ENCODE results near the gene PDSS2. TPM values are rescaled to one million over a fixed set of nuclear protein-coding genes. Genes with fewer than 3 reads are reported as not detected.

Gene PDSS2
- total RNA-seq, 1 experiment from 2014 or later: 14.8 TPM

DNA sequence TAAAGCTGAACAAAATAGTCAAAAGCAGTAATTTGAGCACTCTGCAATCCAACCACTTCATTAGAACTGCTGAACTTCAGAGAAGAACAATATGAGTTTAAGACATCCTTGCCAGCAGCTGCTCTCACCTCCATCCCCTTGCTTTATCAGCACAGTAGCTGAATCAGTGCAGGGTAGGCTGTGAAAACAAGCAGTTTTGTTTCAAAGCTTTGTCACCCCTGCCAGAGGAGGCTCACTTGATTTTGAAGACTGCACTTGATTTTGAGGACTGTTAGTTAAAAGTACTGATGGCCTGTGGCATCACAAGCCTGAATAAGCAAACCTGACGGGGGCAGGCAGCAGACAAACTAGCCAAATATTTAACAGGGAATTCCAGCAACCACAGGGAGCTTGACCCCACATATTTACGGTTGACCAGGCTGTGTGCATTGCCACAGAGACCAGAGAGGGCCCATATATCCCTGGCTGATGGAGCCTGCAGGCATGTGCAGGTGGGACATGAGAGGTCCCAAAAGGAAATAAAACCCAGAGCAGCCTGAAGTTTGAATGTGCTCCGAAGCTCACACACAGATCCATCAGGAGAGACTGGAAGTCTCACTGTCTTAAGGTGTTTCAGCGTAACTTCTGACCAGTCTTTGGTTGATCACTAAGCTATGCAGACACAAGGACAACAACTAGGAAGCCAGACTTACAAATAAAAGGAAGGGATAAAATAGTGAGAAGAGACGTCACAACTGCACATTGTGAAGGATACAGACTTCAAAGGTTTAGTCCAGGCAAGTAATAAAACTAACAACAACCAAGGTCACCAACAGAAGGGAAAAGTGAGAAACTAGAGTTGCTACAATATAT is 97.4 kb downstream of the PDSS2 start:
- intact Hi-C loops (cut with micrococcal nuclease; ENCODE audit: unreplicated experiment): no loop called here
- H3K27me3 Mint-ChIP-seq (ENCODE audit: unreplicated experiment): no peaks in the 10 kb centered on the region
- BruUV-seq (replicated peaks): no TSS peak
- H3K27ac Mint-ChIP-seq (ENCODE audit: unreplicated experiment): no peak overlapping the region
- H3K4me3 Mint-ChIP-seq (ENCODE audit: low read depth, unreplicated experiment): no peak overlapping the region
- peaks cover 13% of the 10 kb centered on the region for H3K4me1 Mint-ChIP-seq (ENCODE audit: low read depth, unreplicated experiment)
- TF ChIP-seq, protein P1, sequence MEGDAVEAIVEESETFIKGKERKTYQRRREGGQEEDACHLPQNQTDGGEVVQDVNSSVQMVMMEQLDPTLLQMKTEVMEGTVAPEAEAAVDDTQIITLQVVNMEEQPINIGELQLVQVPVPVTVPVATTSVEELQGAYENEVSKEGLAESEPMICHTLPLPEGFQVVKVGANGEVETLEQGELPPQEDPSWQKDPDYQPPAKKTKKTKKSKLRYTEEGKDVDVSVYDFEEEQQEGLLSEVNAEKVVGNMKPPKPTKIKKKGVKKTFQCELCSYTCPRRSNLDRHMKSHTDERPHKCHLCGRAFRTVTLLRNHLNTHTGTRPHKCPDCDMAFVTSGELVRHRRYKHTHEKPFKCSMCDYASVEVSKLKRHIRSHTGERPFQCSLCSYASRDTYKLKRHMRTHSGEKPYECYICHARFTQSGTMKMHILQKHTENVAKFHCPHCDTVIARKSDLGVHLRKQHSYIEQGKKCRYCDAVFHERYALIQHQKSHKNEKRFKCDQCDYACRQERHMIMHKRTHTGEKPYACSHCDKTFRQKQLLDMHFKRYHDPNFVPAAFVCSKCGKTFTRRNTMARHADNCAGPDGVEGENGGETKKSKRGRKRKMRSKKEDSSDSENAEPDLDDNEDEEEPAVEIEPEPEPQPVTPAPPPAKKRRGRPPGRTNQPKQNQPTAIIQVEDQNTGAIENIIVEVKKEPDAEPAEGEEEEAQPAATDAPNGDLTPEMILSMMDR (IDR thresholded peaks at IDR 0.05; ENCODE audit: unreplicated experiment): no peak
- no peaks in the 10 kb centered on the region for H3K36me3 Mint-ChIP-seq (ENCODE audit: insufficient read depth, unreplicated experiment)
- DNase-seq: peak; percentile 37
- no peaks in the 10 kb centered on the region for H3K9me3 Mint-ChIP-seq (ENCODE audit: low read depth, unreplicated experiment)
- CTCF ChIA-PET: no interaction called here

DNA sequence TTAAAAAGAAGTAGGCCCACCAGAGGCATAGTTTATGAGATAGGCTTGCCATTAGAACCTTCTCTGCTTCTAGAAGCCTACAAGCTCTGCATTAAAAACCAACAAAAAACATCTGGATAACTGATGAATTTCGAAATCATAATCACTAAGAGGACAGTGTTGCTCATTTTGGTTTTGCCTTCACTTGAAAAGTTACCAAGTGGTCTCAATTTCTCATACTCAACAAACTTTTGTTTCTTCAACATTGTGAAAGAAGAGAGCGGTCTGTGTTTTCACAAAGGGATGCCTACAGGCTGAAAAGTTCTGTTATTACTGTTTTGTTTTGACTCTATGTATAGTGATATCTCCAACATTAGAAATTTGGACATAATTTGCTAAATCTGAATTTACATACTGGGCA is 98.9 kb downstream of the PDSS2 start:
- CTCF ChIA-PET: no interaction called here
- Mint-ChIP-seq H3K4me3 (ENCODE audit: low read depth, unreplicated experiment) (no peak overlapping the region), H3K36me3 (ENCODE audit: insufficient read depth, unreplicated experiment) (no peaks in the 10 kb centered on the region), H3K4me1 (ENCODE audit: low read depth, unreplicated experiment) (peaks cover 13% of the 10 kb centered on the region), H3K9me3 (ENCODE audit: low read depth, unreplicated experiment) (no peaks in the 10 kb centered on the region), H3K27ac (ENCODE audit: unreplicated experiment) (no peak overlapping the region), H3K27me3 (ENCODE audit: unreplicated experiment) (no peaks in the 10 kb centered on the region)
- no peak for DNase-seq
- intact Hi-C loops (cut with micrococcal nuclease; ENCODE audit: unreplicated experiment): no loop called here
- TF ChIP-seq, protein P1 (IDR thresholded peaks at IDR 0.05; ENCODE audit: unreplicated experiment): no peak
- no TSS peak for BruUV-seq (replicated peaks)

DNA sequence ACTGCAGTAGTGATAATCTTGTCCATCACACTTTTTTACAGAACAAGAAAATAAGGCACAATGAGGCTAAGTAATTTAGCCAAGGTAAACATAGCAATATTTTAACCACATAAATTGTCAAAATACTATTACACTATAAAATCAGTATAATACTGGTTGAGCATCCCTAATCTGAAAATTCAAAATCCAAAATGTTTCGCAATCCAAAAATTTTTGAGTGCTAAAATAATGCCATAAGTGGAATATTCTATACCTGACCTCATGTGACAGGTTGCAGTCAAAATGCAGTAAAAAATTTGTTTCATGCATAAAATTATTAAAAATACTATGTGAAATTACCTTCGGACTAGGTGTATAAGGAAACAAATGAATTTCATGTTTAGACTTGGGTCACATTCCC is 101.5 kb downstream of the PDSS2 start:
- Mint-ChIP-seq H3K9me3 (ENCODE audit: low read depth, unreplicated experiment) (no peaks in the 10 kb centered on the region), H3K4me3 (ENCODE audit: low read depth, unreplicated experiment) (no peak overlapping the region), H3K36me3 (ENCODE audit: insufficient read depth, unreplicated experiment) (no peaks in the 10 kb centered on the region), H3K27ac (ENCODE audit: unreplicated experiment) (no peak overlapping the region), H3K4me1 (ENCODE audit: low read depth, unreplicated experiment) (peaks cover 13% of the 10 kb centered on the region), H3K27me3 (ENCODE audit: unreplicated experiment) (no peaks in the 10 kb centered on the region)
- TF ChIP-seq, protein P1 (IDR thresholded peaks at IDR 0.05; ENCODE audit: unreplicated experiment): no peak
- no peak for DNase-seq
- BruUV-seq (replicated peaks): no TSS peak
- intact Hi-C loops (cut with micrococcal nuclease; ENCODE audit: unreplicated experiment): no loop called here
- CTCF ChIA-PET: no interaction called here

DNA sequence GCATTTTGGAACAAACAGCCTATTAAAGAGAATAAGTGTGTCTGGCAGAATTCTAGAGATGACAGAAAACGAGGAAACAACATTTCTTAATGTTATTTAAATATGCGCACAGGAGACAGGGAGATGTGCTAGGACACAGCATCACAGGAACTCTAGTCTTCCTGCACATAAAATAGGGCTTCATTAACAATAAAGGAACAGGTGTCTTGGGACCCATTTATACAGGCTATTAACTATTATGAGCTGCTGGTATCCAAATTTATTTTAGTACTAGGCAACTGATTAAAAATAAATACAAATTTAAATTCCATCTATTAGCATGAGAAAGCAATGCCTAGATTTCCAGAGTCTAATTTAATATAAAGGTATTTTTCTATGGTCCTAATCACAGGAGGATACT is 102.3 kb downstream of the PDSS2 start:
- Mint-ChIP-seq H3K4me3 (ENCODE audit: low read depth, unreplicated experiment) (no peak overlapping the region), H3K36me3 (ENCODE audit: insufficient read depth, unreplicated experiment) (no peaks in the 10 kb centered on the region), H3K27me3 (ENCODE audit: unreplicated experiment) (no peaks in the 10 kb centered on the region), H3K9me3 (ENCODE audit: low read depth, unreplicated experiment) (no peaks in the 10 kb centered on the region), H3K27ac (ENCODE audit: unreplicated experiment) (no peak overlapping the region), H3K4me1 (ENCODE audit: low read depth, unreplicated experiment) (peaks cover 7% of the 10 kb centered on the region)
- DNase-seq: no peak
- TF ChIP-seq, protein P1 (IDR thresholded peaks at IDR 0.05; ENCODE audit: unreplicated experiment): no peak
- no TSS peak for BruUV-seq (replicated peaks)
- CTCF ChIA-PET: no interaction called here
- intact Hi-C loops (cut with micrococcal nuclease; ENCODE audit: unreplicated experiment): no loop called here
